Effector CD4-positive, alpha-beta T cell (primary cell): Measurements from ENCODE around the gene SUPT5H.

Experiments
- DNase-seq: peaks from one replicate; pipeline ENCODE4 v3.0.0-alpha.2; 2020
- total RNA-seq: gene quantifications from one replicate; lab custom pipeline; 2026; lab: John Stamatoyannopoulos, UW

The SUPT5H gene
- 267 reads per million, percentile 95 among the genes with 10 or more reads in this experiment for total RNA-seq

DNA sequence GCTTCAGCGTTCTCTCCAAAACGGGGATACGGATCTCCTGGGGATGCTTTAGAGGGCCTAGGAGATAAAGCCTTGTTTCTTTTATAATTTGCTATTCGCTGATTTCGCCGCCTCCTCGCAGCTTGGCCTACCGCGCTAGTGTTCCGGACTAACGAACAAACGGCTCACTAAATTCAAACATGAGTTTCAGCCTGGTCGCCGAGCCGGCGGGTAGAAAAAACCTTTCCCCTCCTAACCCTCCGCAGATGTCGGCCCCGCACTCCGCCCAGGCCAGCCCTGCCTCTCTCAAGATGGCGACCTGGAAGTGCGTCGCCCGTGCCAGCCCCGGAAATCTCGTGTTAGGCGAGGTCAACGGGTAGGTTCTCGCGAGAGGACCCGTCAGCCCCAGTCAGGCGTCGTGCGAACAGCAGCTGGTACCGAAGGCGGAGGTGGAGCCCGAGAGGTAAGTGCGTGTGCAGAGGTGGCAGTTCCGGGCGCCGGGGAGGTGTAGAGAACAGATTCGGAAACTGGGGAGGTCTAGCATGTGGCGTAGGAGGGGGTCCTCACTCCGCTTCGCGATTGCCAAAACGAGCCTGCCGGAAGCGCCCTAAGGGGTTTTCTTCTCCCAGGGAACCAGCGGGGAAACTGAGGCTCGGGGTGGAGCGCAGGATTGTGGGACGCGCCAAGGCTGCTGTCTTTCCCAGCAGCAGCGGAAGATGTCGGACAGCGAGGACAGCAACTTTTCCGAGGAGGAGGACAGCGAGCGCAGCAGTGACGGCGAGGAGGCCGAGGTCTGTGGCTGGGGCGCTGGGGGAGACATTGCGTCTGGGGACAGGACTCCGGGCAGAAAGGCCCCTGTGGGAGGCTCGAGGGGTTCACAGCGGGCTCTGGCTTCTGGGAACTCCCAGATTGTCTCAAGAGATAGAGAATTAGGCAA, at the start of gene SUPT5H:
TSS of gene SUPT5H (plus strand) at position 387 of the 916 bp plus-strand sequence. CDS start at position 696, 309 bp downstream.
- peak; percentile 97 for DNase-seq

DNA sequence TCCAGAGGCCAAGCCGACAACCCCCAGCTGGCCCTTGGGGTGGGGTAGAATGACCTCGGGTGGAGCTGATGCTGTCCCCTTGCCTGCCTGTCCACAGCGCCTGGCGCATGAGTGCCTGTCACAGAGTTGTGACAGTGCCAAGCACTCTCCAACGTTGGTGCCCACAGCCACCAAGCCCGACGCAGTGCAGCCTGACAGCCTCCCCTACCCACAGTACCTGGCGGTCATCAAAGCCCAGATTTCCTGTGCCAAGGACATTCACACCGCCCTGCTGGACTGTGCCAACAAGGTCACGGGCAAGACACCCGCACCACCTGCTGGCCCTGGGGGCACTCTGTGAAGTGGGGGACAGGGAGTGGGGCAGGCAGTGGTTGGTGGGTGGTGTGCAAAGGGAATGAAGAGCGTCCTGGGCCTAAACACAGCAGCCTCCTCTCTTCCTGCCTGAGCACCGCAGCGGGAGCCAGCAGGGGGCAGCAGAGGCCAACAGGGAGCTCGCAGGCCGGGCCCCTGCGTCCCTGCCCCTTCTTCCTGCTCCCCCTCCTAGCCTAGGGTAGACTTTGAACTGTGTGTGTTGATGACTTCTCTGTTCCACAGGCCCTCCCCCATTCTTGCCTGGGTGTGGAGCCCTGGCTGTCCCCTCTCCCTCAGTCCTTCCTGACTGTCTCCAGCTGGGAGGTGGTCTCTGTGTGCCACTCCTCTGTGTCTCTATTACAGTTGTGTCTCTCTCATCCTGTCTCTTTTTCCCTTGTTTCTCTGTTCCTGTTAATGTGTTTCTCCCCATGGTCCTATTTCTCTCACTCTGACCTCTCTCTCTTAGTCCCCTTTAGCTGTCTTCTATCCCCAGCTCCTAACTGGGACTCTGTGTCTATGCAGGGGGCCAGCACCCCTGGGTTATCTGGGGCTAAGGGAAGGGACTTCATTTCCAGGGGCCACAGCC, 47.8 kb upstream of the SUPT5H start:
- DNase-seq: peak; percentile 93

DNA sequence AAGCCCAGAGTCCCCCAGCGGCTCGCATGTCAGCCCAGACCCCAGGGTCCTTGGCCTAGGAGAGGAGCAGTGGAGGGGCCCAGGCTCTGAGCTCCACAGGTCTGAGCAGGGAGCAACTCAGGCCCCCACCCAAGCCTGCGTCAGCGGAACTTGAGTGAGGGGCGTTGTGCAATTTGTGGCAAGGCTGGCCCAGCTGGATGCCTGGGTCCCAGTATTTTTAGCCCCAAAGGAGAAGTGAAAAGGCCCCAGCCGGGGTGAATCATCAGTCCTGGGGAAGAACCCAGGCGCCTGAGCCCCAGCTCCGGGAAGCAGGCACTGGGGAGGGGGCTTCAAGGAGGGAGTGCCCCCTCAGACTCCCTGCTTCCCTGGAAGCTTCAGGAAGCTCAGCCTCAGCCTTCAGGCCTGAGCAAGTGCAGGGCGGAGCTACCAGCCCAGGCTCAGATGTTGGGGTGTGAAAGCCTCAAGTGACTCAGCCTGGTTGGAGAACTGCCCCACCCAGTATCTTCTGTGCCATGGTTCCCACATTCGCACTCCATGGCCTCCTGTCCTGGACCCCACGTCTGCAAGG, 47.0 kb upstream of the SUPT5H start:
- DNase-seq: peak; percentile 45

DNA sequence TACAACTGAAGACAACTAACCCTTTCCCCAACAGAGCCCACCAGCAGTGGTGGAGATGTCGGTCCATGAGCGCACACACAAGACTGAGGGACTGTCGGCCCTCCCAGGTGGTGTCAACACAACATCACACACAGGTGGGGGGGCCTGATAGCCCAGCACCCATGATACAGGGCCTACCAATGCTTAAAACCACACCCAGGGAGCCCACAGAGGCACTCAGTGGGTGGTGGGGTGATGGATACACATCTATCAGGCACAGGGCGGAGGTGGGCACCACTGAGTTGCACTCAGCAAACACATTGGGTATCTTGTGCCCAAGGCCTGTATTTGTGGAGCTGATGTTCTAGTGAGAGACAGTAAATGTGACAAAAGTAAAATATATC, 45.7 kb upstream of the SUPT5H start:
- no peak for DNase-seq

DNA sequence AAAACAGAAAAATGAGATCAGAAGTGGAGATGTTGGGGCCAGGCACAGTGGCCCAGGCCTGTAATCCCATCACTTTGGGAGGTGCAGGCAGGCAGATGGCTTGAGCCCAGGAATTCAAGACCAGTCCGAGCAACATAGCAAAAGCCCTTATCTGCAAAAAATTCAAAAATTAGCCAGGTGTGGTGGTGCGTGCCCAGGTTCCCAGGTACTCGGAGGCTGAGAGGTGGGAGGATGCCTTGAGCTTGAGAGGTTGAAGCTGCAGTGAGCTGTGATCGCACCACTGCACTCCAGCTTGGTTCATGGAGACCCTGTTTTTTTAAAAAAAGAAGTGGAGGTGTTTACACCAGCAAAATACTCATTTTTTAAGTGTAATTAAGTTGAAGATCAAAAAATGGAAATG, 45.3 kb upstream of the SUPT5H start:
- no peak for DNase-seq

DNA sequence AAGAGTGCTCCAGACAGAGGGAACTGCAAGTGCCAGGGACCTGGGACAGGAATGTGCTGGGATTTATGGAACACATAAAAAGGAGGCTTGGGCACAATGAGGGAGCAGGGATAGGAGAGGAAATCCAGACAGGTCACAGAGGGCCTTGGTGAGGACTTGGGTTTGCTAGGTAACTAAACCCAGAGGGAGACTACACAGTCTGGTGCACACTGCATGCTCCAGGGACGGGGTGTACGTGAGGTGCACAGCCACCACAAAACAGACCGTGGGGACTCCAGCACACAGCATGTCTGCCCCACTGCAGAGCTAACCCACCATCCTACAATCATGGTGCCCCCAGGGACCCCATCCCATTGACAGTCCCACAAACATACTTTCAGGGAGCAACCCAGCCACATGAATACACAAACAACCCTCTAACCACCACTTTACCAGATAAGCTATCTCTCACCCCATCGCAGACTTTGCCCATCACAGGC, 44.3 kb upstream of the SUPT5H start:
- DNase-seq: no peak

DNA sequence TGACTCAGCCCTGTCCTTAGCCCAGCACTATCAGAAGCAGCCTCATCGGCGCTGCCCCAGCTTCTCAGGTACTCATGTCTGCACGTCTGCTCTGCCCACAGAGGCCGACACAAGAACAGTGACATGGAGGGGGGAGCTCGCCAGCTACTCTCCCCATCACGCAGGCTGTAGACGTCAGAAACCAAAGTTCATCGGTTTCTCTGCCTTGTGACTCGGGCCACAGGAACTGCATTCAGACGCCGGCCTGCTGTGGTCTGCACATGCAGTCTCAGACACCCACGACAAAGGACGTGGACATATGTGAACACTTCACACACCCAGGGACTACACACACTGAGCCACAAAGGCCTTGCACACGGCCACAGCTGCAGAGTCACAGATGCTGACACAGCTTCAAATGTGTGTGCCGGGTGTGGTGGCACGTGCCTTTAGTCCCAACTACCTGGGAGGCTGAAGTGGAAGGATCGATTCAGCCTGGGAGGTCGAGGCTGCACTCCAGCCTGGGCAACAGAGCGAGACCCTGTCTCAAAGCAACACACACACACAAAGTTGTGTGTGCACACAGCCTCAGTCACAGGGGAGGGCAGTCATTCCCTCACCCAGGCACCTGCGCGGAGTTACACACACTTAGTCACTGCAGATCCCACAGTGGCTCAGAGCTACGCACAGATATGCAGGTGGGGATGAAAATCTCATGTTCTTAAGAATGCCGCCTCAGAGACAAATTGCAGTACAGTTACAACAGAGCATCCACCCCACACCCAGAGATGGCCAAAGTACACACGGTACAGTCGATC, 43.6 kb upstream of the SUPT5H start:
- DNase-seq: peak; percentile 87

DNA sequence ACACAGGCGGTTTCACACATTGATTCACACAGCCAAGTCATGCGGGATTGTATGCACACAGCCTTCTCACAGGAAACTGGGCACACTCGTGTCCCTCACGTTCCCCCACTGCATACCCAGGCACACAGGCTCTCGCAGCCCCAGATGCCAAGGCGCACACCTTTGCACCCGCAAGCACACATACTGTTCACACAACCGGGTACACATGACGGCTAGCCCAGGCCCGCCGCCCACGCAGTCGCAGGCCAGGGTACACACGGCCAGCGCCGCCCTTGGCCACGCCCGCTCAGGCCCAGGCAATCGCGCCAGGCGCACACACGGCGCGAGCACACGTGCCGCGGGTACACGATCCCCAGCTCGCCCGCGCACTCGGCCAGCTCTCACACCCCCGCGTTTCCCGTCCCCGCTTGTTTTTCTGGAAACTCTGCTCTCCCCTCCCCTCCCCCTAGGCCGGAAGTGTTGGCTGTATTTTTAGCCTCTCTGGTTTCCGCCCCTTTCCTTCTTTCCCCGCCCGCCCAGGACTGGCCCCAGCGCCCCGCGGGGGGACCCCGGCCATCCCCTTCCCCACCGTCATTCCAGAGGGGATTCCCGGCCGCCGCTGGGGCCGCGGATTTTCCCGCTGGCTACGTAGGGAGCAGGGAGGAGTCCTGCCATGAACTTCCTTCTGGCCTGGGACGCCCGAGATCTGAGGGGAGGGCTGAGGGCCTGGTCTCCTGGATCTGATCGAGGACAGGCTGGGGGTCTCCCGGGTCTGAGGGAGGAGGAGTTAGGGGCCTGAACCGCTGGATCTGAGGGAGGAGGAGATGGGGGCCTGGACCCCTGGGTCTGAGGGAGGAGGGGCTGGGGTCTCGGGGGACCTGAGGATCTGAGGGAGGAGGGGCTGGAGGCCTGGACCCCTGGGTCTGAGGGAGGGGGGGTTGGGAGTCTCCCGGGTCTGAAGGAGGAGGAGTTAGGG, 42.8 kb upstream of the SUPT5H start:
- peak; percentile 81 for DNase-seq

DNA sequence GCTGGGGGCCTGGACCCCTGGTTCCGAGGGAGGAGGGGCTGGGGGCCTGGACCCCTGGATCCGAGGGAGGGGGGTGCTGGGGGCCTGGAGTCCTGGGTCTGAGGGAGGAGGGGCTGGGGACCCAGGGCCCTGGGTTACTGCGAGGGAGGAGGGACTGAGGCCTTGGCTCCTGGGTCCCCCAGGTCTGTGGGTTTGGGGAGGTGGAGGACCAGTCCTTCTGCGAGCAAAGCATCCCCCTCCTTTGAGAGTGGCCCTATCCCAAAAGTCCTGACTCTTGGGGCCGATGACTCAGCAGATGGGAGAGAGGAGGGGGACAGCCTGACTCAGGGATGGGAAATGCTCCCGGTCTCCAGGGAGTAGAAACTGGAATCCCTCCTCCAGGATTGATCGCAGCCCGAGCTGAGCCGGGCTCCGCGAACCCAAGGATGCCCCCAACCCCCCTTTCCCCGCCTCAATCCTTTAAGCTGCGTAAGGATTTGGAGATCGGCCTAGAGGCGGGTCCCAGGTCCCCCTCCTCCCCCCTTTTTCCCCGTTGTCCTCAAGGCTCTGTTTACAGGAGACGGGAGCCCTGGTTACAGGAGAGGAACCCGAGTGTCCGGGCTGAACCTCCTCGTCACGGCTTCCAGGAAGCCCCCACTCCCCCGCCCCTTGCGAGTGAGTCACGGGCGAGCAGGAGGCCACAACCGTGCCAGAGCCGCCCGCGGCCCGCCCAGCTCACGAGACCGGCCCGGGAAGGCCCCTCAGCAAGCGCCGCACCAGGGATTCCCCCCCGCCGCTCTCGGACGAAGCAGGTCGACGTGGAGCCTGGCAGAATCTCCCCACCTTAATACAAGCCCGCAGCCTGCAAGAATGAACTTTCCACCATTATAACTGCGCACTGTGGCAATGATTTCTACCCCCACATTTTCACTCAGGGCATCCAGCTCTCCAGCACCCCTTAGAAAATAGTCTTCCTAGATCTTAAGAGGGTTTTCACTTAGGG, 41.8 kb upstream of the SUPT5H start:
- DNase-seq: peak; percentile 99

DNA sequence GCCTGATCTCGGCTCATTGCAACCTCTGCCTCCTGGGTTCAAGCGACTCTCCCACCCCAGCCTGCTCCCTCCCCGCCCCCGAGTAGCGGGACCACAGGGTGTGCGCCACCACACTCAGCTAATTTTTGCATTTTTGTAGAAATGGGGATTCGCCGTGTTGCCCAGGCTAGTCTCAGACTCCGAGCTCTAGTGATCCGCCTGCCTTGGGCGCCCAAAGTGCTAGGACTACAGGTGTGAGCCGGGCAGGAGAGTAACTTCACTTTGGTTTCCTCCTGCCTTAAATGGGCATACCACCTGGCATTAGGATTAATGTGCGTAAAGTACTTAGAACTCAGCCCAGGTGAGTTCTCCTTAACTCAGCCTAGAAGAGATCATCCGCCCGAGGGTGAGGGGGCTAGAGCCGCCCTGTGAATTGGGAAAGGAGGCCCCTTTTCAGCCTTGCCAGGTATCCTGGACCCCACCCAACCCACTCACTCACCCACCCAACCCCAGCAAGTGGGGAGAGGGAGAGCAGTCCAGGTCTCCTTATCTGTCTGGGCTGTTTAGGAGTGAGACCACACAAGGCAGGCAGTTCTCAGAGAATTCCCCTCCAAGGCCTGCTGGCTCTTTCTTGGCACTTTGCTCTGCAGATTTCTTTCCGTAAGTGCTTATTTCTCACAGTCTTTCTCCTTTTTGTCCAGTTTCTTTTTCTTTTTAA, 40.0 kb upstream of the SUPT5H start:
- DNase-seq: no peak

DNA sequence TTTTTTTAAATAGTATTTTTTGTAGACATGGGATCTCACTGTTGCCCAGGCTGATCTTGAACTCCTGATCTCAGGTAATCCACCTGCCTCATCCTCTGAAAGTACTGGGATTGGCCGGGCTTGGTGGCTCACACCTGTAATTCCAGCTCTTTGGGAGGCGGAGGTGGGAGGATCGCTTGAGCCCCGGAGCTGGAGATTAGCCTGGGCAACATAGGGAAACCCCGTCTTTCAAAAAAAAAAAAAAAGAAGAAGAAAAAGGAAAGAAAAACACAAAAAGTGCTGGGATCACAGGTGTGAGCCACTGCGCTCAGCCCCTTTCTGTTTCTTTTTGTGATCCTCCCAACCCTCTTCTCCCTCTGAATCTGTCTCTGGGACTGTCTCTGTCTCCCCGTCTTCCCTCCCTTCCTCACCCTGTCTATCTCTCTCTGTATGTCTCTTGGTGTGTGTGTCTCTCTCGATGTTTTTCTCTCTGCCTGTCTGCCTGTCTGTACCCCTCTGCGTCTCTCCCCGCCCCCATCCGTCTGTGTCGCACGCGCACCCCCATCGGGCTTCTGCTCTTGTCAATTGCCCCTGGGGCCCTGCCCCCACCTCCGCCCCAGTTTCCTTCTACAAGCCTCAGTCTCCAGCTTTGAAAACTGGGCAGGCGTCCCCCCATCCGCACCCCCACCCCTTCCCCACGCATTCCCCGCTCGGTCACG, 39.3 kb upstream of the SUPT5H start:
- DNase-seq: peak; percentile 88

DNA sequence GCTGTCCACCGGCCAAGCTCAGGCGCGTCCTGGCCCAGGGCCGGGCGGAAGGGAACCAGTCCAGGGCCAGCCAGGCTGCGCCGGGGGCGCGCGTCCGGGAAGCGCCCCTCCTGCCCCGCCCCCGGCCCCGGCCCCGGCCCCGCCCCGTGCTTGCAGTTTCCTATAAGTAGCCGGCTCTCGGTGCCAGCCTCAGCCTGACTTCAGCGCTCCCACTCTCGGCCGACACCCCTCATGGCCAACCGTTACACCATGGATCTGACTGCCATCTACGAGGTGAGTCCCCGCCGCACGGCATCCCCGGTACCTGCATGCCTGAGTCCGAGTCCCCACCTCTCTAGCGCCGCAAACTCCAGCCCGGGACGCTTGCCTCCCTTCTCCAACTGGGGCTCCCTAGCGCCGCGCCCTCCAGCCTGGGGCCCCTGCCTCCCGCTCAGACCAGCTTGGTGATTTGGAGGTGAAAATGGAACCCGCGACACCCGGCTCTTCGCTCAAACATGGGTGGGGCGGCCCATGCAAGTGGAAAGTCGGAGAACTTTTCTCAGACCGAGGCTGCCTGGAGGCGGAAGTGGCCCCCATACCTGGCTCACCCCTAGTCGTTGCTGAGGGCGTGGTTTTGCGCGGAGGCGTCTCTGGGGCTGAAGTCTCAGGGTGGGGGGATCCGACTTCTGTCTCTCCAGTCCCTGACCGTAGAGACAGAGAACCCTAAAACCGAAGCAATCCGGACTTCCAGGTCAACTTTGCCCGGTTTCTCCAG, 38.5 kb upstream of the SUPT5H start, which contains the start of gene ZFP36:
TSS of gene ZFP36 (plus strand) at position 192 of the 754 bp plus-strand sequence. CDS start at position 250, 58 bp downstream.
- DNase-seq: peak; percentile 87

DNA sequence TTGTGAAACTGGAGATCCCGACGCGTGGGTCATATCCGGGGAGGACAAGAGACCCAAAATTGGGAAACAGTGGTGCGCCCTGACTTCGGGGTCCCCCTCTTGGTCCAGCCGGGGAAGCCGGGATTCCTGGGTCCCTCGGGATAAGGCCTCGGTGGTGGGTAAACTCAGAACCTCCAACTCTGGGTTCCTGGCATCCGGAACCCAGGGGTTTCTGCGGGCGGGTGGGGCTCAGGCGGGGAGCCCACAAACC, 38.0 kb upstream of the SUPT5H start:
- no peak for DNase-seq

DNA sequence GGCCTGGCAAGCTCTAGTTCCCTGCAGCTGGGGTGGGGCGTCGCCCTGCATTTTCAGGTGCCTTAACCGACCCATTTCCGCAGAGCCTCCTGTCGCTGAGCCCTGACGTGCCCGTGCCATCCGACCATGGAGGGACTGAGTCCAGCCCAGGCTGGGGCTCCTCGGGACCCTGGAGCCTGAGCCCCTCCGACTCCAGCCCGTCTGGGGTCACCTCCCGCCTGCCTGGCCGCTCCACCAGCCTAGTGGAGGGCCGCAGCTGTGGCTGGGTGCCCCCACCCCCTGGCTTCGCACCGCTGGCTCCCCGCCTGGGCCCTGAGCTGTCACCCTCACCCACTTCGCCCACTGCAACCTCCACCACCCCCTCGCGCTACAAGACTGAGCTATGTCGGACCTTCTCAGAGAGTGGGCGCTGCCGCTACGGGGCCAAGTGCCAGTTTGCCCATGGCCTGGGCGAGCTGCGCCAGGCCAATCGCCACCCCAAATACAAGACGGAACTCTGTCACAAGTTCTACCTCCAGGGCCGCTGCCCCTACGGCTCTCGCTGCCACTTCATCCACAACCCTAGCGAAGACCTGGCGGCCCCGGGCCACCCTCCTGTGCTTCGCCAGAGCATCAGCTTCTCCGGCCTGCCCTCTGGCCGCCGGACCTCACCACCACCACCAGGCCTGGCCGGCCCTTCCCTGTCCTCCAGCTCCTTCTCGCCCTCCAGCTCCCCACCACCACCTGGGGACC, 37.6 kb upstream of the SUPT5H start:
- DNase-seq: peak; percentile 57

DNA sequence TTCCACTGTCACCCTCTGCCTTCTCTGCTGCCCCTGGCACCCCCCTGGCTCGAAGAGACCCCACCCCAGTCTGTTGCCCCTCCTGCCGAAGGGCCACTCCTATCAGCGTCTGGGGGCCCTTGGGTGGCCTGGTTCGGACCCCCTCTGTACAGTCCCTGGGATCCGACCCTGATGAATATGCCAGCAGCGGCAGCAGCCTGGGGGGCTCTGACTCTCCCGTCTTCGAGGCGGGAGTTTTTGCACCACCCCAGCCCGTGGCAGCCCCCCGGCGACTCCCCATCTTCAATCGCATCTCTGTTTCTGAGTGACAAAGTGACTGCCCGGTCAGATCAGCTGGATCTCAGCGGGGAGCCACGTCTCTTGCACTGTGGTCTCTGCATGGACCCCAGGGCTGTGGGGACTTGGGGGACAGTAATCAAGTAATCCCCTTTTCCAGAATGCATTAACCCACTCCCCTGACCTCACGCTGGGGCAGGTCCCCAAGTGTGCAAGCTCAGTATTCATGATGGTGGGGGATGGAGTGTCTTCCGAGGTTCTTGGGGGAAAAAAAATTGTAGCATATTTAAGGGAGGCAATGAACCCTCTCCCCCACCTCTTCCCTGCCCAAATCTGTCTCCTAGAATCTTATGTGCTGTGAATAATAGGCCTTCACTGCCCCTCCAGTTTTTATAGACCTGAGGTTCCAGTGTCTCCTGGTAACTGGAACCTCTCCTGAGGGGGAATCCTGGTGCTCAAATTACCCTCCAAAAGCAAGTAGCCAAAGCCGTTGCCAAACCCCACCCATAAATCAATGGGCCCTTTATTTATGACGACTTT, 36.8 kb upstream of the SUPT5H start:
- DNase-seq: peak; percentile 35
